ENCODE data around the gene MRGPRX2. TPM values are rescaled to one million over a fixed set of nuclear protein-coding genes. Genes with fewer than 3 reads are reported as not detected.
A peak's percentile ranks its signal among the peaks of the same experiment; 100 is the strongest.

MRGPRX2 gene
- total RNA-seq, 1 donor from 2014 or later = not detected

DNA sequence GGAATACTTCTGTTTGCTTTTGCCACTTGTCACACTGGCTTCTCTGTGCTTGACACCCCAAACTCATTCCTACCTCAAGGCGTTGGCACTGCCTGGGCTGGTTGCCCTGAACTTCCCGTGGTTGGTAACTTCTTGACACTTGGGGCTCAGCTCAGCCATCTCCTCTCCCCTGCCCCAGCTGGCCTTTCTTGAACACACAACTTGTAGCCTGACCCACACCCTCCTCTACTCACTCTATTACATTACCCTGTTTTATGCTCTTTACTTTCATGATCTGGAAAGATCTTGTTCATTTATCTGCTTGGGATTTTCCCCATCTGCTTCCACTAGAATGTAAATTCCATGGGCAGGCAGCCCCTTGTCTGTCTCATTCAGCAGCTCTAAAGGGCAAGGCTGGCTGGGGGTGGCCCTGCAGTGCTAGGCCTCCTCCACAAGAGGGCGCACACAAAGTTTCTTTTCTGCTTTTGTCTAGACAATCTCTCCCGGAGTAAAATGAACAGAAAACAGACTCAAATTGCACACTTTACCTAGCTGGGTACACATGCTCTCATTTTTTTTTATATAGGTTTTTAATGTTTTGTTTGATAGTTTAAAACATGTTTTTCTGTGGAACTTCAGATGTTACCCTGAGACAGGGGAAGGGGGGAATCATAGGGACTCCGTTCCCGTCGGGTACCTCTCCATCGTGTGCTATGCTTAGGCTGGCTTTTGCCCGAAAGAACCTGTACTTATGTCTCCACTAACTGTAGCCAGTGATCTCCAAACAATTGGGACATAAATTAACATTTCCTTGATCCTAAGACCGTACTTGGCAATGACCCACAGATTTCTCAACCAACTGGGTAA, 16.4 kb upstream of the MRGPRX2 start:
- ATAC-seq (peak; percentile 94), DNase-seq (ENCODE audit: low spot score) (peak; percentile 55)

DNA sequence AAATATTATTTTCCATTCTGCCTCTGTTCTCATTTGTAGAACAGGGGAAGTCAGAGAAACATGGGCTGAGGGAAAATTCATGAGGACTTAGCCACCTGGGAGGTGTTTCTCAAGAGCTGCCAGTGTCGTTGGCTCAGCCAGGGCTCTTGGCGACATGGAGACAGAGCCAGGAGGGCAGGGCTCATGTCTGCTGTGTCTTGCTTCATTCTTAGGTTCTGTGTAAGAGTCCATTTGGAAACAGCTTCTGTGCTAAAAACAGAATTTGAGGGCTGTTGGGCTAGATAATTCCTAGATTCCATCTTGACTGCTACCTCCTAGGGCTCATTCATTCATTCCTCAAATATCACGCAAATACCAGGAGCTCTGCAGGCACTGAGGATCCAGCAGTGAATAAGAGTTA, 15.1 kb upstream of the MRGPRX2 start:
- DNase-seq (ENCODE audit: low spot score) (no peak), ATAC-seq (no peak)

DNA sequence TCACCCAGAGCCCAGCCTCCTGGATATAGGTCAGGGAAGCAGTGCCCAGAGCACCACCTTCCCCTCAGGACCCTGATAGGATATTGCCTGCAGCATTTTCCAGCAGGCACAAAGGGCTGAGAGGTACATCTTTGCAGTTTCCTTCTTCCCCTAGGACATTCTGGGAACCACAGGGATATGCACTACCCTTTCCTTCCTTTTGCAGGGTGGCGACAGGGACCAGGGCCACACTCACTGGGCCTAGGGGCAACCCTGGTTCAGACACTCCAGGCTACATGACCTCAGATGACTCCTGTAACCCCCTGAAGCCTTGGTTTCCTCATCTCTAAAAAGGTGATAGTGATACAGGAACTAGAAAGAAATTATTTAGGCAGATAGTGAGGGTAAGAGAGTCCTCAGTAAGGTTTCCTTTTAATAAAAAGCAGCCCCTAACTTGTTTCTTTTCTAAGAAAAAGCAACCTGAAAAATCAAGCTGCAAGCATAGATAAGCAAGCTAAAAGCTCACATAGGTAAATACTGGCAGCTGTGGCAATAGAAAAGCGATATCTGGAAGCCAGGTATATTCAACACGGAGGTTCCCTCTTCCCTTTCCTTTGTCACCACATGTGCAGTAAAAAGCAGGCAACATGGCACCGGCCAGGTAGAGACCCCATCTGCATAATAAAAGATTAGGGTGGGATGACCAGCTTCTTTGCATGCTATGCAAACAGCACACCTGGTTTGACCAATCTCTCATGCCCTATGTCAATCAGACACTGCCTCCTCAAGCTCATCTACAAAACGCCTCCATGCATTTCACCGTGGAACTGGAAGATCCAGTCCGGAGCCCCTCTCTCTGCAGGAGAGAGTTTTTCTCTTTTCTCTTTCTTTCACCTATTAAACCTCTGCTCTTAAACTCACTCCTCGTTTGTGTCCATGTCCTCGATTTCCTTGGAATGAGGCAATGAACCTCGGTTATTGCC, 13.2 kb upstream of the MRGPRX2 start:
- ATAC-seq = no peak

DNA sequence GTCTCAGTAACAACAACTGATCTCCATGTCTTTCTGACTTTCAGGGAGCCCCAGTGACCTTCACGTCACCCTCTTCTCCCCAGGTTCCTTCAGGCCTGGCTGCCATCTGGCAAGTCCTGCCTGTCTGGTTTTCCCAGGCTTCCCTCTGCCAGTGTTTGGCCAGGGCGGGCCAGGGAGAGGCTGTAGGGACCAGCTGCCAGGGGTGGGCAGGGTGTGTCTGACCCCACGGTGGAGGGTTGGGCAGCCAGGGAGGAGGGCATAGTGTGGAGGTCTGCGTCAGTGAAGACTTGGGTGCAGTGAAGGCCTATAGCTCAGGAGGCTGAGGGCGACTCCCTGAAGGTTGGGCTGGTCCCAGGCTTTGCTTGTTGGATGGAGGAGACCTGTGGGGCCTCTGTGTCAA, 11.9 kb upstream of the MRGPRX2 start:
- no peak for ATAC-seq

More for the DNA sequence above, 13.2 kb upstream of the MRGPRX2 start:
- DNase-seq (ENCODE audit: low spot score) = no peak

DNA sequence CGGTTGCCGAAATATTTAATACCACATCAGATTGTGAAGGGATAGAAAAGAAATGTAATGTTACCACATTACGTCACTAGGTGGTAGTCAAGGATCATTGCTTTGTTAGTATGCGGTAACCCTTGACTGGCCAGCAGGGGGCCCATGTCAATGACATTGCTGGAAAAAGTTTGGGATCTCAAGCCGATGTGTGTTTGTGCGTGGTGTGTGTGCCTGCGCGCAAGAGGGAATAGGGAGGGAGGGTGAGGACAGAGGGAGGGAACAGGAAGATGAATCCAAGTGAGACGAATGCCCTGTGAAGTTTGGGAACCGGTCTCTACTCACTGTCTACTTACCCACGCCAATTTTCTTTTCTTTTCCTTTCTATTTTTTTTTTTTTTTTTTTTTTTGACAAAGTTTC, 10.7 kb upstream of the MRGPRX2 start:
- ATAC-seq = peak; percentile 99

More for the DNA sequence above, 11.9 kb upstream of the MRGPRX2 start:
- no peak for DNase-seq (ENCODE audit: low spot score)

DNA sequence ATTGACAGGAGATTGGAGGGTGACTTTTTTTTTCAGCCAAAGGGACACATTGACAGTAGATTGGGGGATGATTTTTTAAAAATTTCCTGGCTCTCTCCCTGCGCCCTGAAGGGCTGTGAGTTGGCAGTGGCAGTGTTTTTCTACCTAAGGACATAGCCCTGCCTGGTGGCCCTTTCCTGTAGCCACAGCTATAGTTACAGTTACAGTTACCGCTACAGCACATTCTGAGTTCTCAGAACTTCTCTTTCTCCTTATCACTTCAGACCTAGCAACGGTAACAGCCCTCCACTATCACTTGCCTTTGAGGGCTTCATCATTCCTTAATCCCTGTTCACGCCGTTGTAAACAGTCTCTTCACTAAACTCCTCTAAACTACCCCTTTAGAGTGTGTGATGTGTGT, 684 bp downstream of the MRGPRX2 start:
- ATAC-seq = no peak
- no peak for DNase-seq (ENCODE audit: low spot score)

More for the DNA sequence above, 10.7 kb upstream of the MRGPRX2 start:
- peak; percentile 68 for DNase-seq (ENCODE audit: low spot score)

DNA sequence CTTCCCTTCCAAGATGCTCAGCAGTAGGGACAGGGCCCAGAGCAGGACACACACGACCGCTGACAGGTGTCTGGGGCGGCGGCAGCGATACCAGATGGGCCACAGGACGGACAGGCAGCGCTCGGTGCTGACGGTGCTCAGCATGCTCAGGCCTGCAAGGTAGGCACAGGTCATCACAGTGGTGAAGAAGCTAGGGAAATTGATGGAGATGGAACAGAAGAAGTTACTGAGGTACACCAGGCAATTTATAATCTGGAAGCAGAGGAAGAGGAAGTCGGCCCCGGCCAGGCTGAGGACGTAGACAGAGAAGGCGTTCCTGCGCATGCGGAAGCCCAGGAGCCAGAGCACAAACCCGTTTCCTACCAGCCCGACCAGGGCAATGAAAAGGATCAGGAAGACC, 4.6 kb downstream of the MRGPRX2 start:
- ATAC-seq = no peak
- DNase-seq (ENCODE audit: low spot score) = no peak

DNA sequence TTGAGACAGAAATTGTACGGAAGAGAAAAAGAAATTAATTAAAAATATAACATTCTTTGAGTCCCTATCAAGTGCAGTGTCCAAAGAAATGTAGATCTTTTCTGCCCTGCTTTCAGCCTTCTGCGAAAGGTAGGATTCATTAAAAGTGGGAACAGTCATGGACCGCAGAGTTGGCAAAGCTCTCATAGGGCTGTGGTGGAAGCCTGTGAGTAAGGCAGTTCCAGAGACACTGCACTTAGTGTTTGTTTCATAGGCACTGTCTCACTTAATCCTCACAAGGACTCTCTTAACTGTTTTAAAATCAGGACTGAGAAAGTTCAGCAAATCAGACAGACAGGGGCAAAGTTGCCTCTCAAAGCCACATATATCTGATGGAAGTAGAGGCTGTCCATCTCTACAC, 5.5 kb downstream of the MRGPRX2 start:
- DNase-seq (ENCODE audit: low spot score) = no peak

DNA sequence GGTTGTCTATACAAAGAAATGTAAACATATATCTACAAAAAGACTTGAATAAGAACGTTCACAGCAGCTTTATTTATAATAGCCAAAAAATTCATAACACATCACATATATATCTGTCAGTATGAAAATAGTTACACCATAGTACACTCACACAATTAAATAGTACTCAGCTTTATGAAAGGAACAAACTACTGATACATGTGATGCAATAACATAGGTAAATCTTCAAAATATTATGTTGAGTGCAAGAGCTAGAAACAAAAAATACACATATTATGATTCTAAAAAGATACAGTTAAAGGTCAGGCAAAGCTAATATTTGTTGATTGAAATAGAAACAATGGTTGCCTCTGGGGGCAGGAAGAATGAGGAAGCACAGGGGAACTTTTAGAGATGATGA, 6.6 kb downstream of the MRGPRX2 start:
- ATAC-seq (no peak), DNase-seq (ENCODE audit: low spot score) (no peak)

More for the DNA sequence above, 5.5 kb downstream of the MRGPRX2 start:
- no peak for ATAC-seq

DNA sequence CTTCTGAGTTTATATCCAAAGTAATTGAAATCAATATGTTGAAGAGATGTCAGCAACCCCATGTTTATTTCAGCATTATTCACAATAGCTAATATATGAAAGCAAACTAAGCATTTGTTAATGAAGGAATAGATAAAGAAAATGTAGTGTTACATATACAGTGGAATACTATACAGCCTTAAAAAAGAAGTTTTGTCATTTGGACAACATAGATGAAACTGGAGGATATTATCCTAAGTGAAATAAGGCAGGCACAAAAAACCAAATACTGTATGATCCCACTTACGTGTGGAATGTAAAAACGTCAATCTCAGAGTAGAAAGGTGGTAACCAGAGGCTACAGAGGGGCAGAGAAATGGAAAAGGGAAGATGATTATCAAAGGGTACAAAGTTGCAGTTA, 10.2 kb downstream of the MRGPRX2 start:
- no peak for DNase-seq (ENCODE audit: low spot score)
- no peak for ATAC-seq

DNA sequence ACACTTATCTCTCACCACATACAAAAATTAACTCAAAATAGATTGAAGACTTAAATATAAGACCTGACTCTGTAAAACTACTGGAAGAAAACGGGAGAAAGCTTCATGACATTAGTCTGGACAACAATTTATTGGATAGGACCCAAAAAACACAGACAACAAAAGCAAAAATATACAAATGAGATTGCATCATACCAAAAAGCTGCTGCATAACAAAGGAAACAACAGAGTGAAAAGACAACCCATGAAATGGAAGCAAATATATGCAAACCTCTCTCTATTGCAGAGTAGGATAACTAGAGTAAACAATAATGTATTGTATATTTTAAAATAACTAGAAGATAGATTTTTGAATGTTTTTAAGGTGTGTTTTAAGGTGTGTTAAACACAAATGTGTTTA, 11.2 kb downstream of the MRGPRX2 start:
- no peak for DNase-seq (ENCODE audit: low spot score)
- ATAC-seq = no peak

DNA sequence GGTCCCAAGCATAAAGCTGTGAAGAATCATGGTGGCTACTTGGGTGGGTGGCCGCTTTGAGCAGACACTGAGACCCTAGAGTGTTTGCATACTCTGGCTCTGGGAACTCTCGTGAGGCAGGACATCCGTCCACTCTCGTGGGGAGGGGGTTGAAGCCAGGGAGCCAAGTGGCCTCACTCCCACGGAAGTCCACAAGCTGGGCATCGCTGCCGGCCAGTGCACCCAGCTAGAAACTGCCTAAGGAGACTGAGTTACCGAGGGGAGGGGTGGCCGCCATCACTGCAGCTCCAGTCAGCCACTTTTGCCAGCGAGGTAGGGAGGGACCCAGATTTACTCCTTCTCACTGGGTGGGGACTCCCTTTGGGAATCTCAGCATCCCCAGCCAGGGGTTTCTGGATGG, 20.5 kb downstream of the MRGPRX2 start:
- ATAC-seq (no peak), DNase-seq (ENCODE audit: low spot score) (no peak)

DNA sequence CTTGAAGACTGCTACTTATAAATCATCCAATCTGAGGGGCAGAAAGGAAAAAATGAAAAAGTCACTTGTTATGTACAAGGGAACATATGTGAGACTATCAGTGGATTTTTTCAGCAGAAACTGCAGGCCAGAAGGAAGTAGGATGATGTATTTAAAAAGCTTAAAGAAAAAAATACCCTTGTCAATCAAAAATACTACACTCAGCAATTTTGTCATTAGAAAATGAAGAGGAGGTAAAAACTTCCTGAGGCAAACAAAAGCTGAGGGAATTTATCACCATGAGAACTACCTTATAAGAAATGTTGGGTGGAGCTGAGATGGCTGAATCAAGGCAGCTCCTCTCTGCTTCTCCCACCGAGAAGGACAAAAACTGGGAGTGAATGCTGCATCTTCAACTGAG, 21.1 kb downstream of the MRGPRX2 start:
- no peak for DNase-seq (ENCODE audit: low spot score)
- ATAC-seq = no peak

DNA sequence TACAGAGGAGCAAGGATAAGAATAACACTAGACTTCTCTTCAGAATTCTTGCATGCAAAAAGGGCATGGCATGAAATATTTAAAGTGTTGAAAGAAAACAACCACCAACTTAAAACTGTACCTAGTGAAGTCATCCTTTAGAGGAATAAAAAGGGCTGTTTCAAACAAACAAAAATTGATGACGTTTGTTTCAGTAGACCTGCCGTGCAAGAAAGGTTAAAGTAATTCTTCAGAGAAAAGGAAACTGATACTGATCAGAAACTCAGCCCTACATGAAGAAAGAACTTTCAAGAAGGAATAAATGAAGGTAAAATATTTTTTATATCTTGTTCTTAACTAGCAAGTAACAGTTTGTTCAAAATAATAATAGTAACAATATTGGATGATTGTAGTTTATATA, 27.5 kb downstream of the MRGPRX2 start:
- DNase-seq (ENCODE audit: low spot score) (no peak), ATAC-seq (no peak)

DNA sequence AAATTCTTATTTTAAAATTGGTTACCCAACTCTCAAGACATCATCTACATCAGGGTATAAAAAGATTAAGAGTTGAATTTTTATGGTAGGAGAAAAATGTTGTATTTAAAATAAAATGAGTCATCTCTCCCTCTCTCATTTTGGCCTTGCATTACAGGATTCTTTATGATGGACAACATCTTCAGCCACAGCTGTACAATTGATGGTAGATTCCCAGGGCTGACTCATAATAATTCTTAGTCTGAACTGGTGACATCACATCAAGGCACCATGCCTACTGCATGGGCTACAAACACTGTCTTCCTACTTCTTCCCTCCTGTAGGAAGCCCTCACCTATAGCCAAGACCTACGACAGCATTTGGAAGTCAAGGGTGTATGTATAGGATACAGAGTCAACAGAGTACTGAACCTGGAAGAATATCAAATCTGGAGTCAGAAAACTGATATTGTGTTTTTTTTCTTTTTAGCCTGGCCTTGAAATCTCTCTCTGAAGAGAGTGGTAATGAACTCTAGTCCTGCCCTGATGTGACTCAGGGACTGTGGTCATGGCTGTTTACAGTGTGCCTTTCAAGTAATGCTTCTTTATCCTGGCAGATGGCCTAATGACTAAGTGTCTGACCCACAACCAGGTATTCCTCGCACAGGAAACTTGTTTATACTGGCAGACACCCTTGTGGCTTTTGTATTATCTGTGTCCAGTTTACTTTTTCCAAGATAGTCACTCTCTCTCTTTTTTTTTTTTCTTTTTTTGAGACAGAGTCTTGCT, 32.5 kb downstream of the MRGPRX2 start:
- DNase-seq (ENCODE audit: low spot score) = no peak
- ATAC-seq = no peak

DNA sequence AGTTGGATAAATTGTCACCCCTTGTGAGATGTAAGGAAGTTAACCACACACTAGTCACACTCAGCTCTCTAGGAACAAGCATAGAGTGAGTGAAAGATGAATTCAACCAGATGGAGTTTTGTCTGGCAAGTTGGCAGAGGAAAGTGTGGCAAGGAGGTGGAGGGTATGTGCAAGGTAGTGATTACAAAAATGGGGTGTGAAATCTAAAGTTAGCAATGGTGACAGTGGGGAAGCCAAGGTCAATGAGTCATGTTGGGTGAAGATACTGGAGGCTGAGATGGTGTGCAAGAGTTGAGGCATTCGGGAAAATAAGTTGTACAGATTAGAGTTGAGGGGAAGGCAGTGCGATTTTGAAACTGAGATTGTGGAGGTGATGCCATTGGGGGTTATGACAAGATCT, 33.7 kb downstream of the MRGPRX2 start:
- DNase-seq (ENCODE audit: low spot score) (no peak), ATAC-seq (no peak)

DNA sequence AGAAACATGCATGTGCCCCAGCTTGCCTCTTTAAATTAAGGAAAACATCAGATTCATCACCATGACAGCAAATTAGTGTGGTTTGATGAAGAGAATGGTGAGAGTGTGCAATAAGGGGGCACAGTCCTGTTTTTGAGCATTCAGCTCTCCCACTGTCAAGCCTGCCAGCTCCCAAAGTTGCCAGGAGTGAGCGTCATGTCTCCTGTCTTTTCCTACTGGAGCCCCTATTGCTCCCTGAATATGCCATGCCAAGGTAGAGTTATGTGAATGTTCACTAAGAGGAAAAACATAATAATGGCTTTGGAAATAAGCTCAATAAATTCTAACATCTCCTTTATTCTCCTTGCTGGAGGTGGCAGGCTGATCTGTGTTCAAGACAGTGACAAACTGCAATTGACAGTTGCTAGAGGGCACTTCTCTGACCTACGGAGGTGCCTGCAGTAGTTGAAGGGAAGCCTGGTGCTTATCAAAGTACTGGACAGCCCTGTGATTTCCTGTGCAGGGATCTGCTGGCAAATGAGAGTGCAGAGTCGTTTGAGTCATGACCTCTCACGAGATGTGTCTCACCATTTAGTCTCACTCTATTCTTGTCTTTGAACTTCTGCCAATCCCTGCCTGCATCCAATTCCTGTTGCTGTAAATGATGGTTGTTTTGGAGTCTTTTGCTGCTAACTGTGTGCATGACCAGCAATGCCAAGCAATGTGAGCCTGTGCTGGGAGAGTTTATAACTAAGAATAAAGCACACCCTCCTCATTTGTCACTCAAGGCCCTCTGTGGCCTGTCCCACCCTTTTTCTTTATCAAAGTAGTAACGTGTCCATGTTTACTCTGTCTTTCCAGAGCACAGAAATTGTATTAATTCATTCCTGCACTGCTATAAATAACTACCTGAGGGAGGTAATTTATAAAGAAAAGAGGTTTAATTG, 34.8 kb downstream of the MRGPRX2 start:
- DNase-seq (ENCODE audit: low spot score) = no peak
- ATAC-seq = no peak

DNA sequence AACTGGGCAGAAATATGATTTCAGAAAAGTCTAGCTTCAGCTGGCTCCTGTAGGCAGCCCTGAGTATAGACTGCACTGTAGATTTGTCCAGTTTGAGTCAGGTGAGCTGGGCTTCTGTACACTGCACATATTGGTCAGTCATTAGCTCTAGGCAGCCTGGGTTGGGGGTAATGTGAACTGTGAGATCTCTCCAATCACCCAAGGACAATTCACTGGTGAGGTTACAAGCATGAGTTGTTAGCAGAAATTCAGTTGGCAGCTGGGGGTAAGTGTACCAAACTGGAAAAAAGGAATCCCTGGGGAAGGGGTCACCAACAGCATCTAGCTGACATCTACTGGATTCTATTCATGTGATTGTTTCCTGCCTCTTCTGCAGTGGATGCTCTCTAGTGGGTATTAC, 39.7 kb downstream of the MRGPRX2 start:
- ATAC-seq (no peak), DNase-seq (ENCODE audit: low spot score) (no peak)

DNA sequence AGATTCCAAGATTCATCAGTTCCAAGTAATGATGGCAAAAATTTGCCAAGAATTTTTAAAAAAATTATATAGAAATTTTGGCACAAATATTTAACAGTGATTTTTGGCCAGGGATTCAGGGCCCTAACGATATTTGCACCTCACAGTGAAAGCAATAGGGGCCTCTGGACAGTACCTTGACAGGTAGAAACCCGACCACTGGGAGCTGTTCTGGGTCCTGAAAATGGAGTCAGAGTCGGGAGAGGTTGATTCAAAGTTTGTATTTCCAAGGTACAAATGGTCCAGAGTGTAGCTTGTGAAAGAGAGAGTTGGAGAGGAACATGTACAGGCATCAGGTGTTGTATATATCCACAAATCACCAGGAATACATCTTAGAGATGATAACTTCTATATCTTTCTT, 41.6 kb downstream of the MRGPRX2 start:
- peak; percentile 48 for ATAC-seq
- DNase-seq (ENCODE audit: low spot score) = no peak

Measured in left lobe of liver (tissue), 2 donors.